Mammary epithelial cell (primary cell): ENCODE measurements around the gene GNAT3.

Source experiments
- CTCF ChIP-seq, 2 donors: IDR thresholded peaks in 1 of 2; conservative IDR thresholded peaks in 1 of 2; 2 replicates each; pipeline ENCODE4 v1.5.1; 2011 to 2012; ENCODE audit warnings: inconsistent platforms in 2 of 2, low read length in 2 of 2, mild to moderate bottlenecking in 2 of 2, control low read depth in 1 of 2, low read depth in 1 of 2; ENCODE audit not compliant: insufficient read depth in 1 of 2; ENCODE audit errors: extremely low read depth in 1 of 2
- EZH2 ChIP-seq: IDR thresholded peaks from 2 replicates; pipeline ENCODE4 v1.6.1; 2012; ENCODE audit warnings: low read length, inconsistent platforms, borderline replicate concordance

- TF ChIP-seq EZH2 (no peak), CTCF (conservative IDR thresholded peaks at IDR 0.05 in 1 of 2, IDR thresholded peaks at IDR 0.05 in 1 of 2; ENCODE audit: extremely low read depth in 1 of 2, insufficient read depth in 1 of 2, low read depth in 1 of 2, low read length in 2 of 2) (no peak)
These were observed 84.6 kb downstream of the GNAT3 start for GRCh38 chr7:80427218-80427617.
